GM23248 (cell line): ENCODE measurements around the gene IL1RAPL2. TPM values are rescaled to one million over a fixed set of nuclear protein-coding genes. Genes with fewer than 3 reads are reported as not detected.
"Not testable (repeated sequence)": the region's sequence is repeated elsewhere in the genome, so short reads cannot be mapped to it uniquely, and the experiment has no call there.

ENCODE experiments used
- DNase-seq: peaks from one replicate; pipeline ENCODE4 v3.0.0-alpha.2; 2015
- H2AFZ ChIP-seq: fragments of 200-600 bp; sonication (generic); 2 replicates; pipeline ENCODE4 v1.6.1; 2016; ENCODE audit warnings: antibody characterized with exemption
- H3F3A ChIP-seq: fragments of 200-600 bp; sonication (generic); 2 replicates; pipeline ENCODE4 v1.6.1; 2016; ENCODE audit warnings: mild to moderate bottlenecking, antibody characterized with exemption, mixed run types; ENCODE audit not compliant: insufficient read depth
- H3K27ac ChIP-seq: fragments of 200-600 bp; sonication (generic); 2 replicates; pipeline ENCODE4 v1.5.1; 2016; ENCODE audit warnings: mild to moderate bottlenecking
- H3K27me3 ChIP-seq: fragments of 200-600 bp; sonication (generic); replicated peaks from 2 replicates; pipeline ENCODE4 v1.6.1; 2016; ENCODE audit warnings: mild to moderate bottlenecking; ENCODE audit not compliant: insufficient read depth
- H3K36me3 ChIP-seq: fragments of 200-600 bp; sonication (generic); 2 replicates; pipeline ENCODE4 v1.6.1; 2016; ENCODE audit warnings: low read depth, mild to moderate bottlenecking
- H3K4me1 ChIP-seq: fragments of 200-600 bp; sonication (generic); 2 replicates; pipeline ENCODE4 v1.6.1; 2016; ENCODE audit warnings: mild to moderate bottlenecking; ENCODE audit not compliant: insufficient read depth
- H3K4me2 ChIP-seq: fragments of 200-600 bp; sonication (generic); one replicate; pipeline ENCODE4 v1.6.1; 2016; ENCODE audit warnings: mild to moderate bottlenecking; ENCODE audit not compliant: unreplicated experiment
- H3K4me3 ChIP-seq: fragments of 200-600 bp; sonication (generic); 2 replicates; pipeline ENCODE4 v1.5.1; 2016; ENCODE audit warnings: mild to moderate bottlenecking
- H3K79me2 ChIP-seq: fragments of 200-600 bp; sonication (generic); 2 replicates; pipeline ENCODE4 v1.6.1; 2016; ENCODE audit warnings: mild to moderate bottlenecking; ENCODE audit not compliant: insufficient read depth
- H3K9ac ChIP-seq: fragments of 200-600 bp; sonication (generic); 2 replicates; pipeline ENCODE4 v1.6.1; 2016; ENCODE audit warnings: mild to moderate bottlenecking
- H3K9me2 ChIP-seq: fragments of 200-600 bp; sonication (generic); 2 replicates; pipeline ENCODE4 v1.6.1; 2016; ENCODE audit warnings: mixed run types, mild to moderate bottlenecking, moderate library complexity; ENCODE audit not compliant: insufficient read depth
- H3K9me3 ChIP-seq: fragments of 200-600 bp; sonication (generic); one replicate; pipeline ENCODE4 v1.6.1; 2017; ENCODE audit warnings: low read depth
- H4K20me1 ChIP-seq: fragments of 200-600 bp; sonication (generic); 2 replicates; pipeline ENCODE4 v1.6.0; 2016; ENCODE audit not compliant: insufficient read depth
- EZH2 ChIP-seq: fragments of 200-600 bp; sonication (generic); IDR thresholded peaks from 2 replicates; pipeline ENCODE4 v1.6.1; 2018; ENCODE audit warnings: antibody characterized with exemption, mild to moderate bottlenecking; ENCODE audit not compliant: insufficient read depth, poor library complexity, severe bottlenecking
- EZH2phosphoT487 ChIP-seq: fragments of 200-600 bp; sonication (generic); IDR thresholded peaks from 2 replicates; pipeline ENCODE4 v1.6.1; 2018; ENCODE audit warnings: antibody characterized with exemption, moderate library complexity, mild to moderate bottlenecking, low read depth; ENCODE audit not compliant: insufficient read depth
- WGBS, 2 experiments: methylation state at CpG; one replicate each; pipeline ENCODE4 v1.1.6; 2015 to 2017; ENCODE audit warnings: low lambda C conversion rate in 2 of 2, low coverage in 1 of 2; ENCODE audit errors: missing lambda C conversion rate in 2 of 2; 5-methylcytosine and 5-hydroxymethylcytosine counted together
- in situ Hi-C: fragments of 300-500 bp; cut with MboI; formaldehyde crosslinking; loops from 2 replicates; pipeline ENCODE4 v1.15.0; 2020
- polyA plus RNA-seq: library from polyadenylated mRNA; unstranded; fragments of >200 nt; fragmentation: Nextera tagmentation; extraction: Ambion mirVana; gene quantifications from 2 replicates; pipeline ENCODE4 v1.2.1, GENCODE V29; 2016
- total RNA-seq: library from RNA; depleted of rRNA; stranded (reverse); fragments of >200 nt; shearing (Covaris generic); gene quantifications from 2 replicates; pipeline ENCODE4 v1.2.3, GENCODE V29; 2014

The IL1RAPL2 gene
- total and polyA plus RNA-seq, 2 experiments from 2014 or later: not detected

- Histone ChIP-seq H3F3A (no peaks in the 10 kb centered on the region), H3K27me3 (no peaks in the 10 kb centered on the region), H3K9me3 (no peaks in the 10 kb centered on the region), H3K9me2 (no peaks in the 10 kb centered on the region), H3K9ac (no peak overlapping the region), H3K36me3 (no peaks in the 10 kb centered on the region), H3K27ac (no peak overlapping the region), H2AFZ (no peak overlapping the region), H3K4me1 (no peaks in the 10 kb centered on the region), H3K79me2 (no peaks in the 10 kb centered on the region), H3K4me3 (no peak overlapping the region), H4K20me1 (no peaks in the 10 kb centered on the region), H3K4me2 (no peak overlapping the region)
- WGBS, 2 experiments: 5 to 8% methylated on average over 2 of the region's 2 CpGs
- no peak for DNase-seq
- TF ChIP-seq EZH2phosphoT487: no peak
- TF ChIP-seq EZH2: no peak
- in situ Hi-C loops: no loop called here
Measured at GRCh38 chrX:105228602-105229001, 662.6 kb downstream of the IL1RAPL2 start.

- DNase-seq: no peak
- in situ Hi-C loops: no loop called here
- no peaks in the 10 kb centered on the region for H3F3A ChIP-seq
- 0 to 2% methylated on average over 3 of the region's 3 CpGs for WGBS, 2 experiments
- no peaks in the 10 kb centered on the region for H3K9me2 ChIP-seq
- no peak overlapping the region for H2AFZ ChIP-seq
- no peaks in the 10 kb centered on the region for H3K9me3 ChIP-seq
- H4K20me1 ChIP-seq: no peaks in the 10 kb centered on the region
- H3K27me3 ChIP-seq: no peaks in the 10 kb centered on the region
- H3K79me2 ChIP-seq: no peaks in the 10 kb centered on the region
- no peaks in the 10 kb centered on the region for H3K36me3 ChIP-seq
- no peak overlapping the region for H3K4me2 ChIP-seq
- TF ChIP-seq EZH2phosphoT487 (no peak), EZH2 (no peak)
- H3K4me3 ChIP-seq: no peak overlapping the region
- no peak overlapping the region for H3K27ac ChIP-seq
- no peak overlapping the region for H3K9ac ChIP-seq
- no peaks in the 10 kb centered on the region for H3K4me1 ChIP-seq
Measured at GRCh38 chrX:105229146-105229545, 663.1 kb downstream of the IL1RAPL2 start.

GRCh38 chrX:105237407-105237806 is 671.4 kb downstream of the IL1RAPL2 start:
- H3F3A ChIP-seq, H3K4me1 ChIP-seq, H4K20me1 ChIP-seq, H3K4me3 ChIP-seq, H3K27ac ChIP-seq, H3K9me2 ChIP-seq, H3K27me3 ChIP-seq, H3K79me2 ChIP-seq, H3K36me3 ChIP-seq, H3K4me2 ChIP-seq, H3K9me3 ChIP-seq, DNase-seq, H2AFZ ChIP-seq, H3K9ac ChIP-seq, in situ Hi-C loops: not testable (repeated sequence)
- WGBS, 2 experiments: 6 to 8% methylated on average over 3 of the region's 3 CpGs

- Histone ChIP-seq H3K36me3 (no peaks in the 10 kb centered on the region), H3F3A (no peaks in the 10 kb centered on the region), H3K4me1 (no peaks in the 10 kb centered on the region), H2AFZ (no peak overlapping the region), H3K27ac (no peak overlapping the region), H3K9me3 (no peaks in the 10 kb centered on the region), H3K9ac (no peak overlapping the region), H3K79me2 (no peaks in the 10 kb centered on the region), H3K4me2 (no peak overlapping the region), H3K27me3 (no peaks in the 10 kb centered on the region), H3K9me2 (no peaks in the 10 kb centered on the region), H4K20me1 (no peaks in the 10 kb centered on the region), H3K4me3 (no peak overlapping the region)
- WGBS, 2 experiments: 7 to 40% methylated on average over 1 to 2 of the region's 2 CpGs
- no peak for DNase-seq
- no peak for TF ChIP-seq EZH2phosphoT487
- no peak for TF ChIP-seq EZH2
- in situ Hi-C loops: no loop called here
Measured at GRCh38 chrX:105241056-105241455, 675.1 kb downstream of the IL1RAPL2 start.
